Amniotic epithelial cell (primary cell): ENCODE results near the gene MYMX.

ENCODE experiments used
- DNase-seq: peaks from one replicate; pipeline ENCODE4 v3.0.0-alpha.2; 2010; ENCODE audit warnings: low read depth

MYMX gene

GRCh38 chr6:44250718-44251123 is 34.0 kb downstream of the MYMX start:
- DNase-seq = no peak

GRCh38 chr6:44251576-44252524 is 35.1 kb downstream of the MYMX start:
- no peak for DNase-seq

DNA sequence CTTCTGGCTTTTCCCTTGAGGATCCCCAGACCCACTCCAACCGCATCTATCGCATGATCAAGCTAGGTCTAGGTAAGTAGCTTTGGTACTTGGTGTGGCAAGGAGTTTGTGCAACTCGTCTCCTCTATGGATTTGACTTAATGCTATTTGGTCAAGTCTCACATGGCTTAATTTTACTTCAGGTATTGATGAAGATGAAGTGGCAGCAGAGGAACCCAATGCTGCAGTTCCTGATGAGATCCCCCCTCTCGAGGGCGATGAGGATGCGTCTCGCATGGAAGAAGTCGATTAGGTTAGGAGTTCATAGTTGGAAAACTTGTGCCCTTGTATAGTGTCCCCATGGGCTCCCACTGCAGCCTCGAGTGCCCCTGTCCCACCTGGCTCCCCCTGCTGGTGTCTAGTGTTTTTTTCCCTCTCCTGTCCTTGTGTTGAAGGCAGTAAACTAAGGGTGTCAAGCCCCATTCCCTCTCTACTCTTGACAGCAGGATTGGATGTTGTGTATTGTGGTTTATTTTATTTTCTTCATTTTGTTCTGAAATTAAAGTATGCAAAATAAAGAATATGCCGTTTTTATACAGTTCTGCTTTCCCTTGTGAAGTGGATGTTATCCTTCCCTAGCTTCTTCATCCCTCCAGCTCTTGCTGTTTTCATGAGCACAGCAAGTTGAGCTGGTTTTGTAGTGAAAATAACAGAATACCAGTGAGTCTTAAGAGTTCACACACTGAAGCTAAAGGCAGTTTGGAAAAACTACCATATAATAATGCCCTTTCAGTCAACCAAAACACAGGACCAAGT is 36.8 kb downstream of the MYMX start:
- DNase-seq = no peak

DNA sequence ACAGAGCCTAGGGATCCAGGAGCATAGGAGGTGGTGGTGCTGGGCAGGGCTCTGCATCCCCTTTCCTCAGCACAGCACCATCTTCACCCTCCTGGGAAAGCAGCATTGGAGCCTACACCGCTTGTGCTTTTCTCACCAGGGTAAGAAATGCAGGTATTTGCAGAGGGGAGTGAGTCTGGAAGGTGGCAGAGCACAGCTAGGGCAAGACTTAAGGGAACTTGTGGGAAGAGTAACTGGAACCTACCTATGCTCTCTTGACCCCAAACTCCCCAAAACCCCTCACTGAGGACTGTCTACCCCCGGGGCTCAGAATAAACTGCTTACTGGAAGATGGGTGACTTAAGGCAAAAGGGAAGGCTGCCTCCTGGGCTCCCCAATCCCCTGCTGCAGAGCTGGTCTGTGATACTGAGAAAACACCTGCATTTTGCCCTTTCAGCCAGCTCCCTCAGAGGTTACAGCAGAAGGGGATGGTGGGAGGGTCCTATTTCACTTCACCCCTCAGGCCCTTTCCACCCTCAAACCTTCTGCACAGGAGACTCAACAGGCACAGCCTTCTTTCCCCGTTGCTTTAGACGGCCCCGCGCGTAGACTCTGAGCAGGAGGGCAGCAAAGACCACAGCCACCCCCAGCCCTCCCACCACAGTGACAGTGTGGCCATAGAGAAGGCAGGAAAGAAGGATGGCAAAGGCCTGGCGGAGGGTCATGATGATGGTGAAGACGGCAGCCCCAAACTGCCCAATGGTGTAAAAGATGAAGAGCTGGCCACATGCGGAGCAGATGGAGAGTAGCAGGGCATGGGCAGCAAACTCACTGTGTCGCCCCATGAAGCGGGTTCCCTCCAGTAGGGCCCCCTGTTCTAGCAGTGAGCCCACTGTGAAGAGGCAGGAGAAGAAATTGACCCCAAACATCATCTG is 37.7 kb downstream of the MYMX start:
- no peak for DNase-seq

- DNase-seq = no peak
Measured at GRCh38 chr6:44255105-44255808, 38.5 kb downstream of the MYMX start.

DNA sequence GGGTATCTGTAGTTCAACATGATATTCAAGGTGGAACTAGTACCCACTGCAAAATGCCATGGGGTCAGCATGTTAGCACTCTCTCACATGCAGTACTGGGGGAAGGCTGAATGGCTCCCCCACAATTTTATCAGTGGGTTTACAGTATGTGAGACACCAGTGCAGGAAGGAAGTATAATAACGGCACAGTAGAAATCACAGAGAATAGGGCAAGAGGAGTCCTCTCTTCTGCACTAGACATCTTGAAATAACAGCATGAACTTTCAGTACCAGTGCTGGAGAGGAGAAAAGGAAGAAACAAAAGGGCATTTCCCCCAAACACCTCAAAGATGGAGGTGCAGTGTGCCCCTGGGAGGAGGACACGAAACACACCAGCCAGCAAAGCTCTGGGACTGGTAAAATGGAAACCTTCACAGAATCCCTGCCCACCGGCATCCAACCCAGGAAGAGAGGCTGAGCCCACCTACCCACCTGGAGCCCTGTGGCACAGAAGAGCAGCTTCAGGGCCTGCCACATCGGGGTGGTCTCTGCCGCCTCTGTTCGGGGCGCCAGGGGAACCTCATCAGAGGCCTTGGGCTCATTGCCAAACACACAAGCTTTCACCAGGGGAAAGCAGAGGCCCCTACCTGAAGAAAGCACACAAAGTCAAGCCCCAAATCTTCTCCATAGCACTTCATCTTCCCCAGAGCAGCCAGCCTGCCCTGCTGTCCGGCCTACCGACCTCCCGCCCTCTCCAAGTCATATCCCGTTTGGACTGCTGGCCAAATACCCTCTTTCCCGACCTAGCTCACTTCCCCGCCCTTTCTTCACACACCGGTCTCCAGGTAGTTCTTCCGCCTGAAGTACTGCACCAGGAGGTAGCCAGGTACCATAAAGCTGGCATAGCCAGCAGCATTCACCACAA is 39.4 kb downstream of the MYMX start:
- DNase-seq = no peak

DNA sequence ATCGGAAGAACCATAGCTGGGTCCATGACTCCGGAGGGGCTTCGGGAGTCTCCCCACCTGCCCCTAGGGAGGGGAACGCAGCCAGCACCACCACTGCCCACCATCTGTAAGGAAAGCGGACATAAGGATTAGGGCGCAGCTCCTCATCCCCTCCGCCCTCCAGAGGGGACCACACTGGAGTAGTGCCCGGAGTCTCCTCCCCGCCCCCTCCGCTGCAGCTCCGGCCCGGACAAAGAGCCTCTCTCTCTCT is 40.0 kb downstream of the MYMX start:
- DNase-seq = no peak

- peak; percentile 58 for DNase-seq
Measured at GRCh38 chr6:44257025-44257752, 40.5 kb downstream of the MYMX start, which contains the start of gene SLC35B2. TSS of gene SLC35B2 (minus strand) at chr6:44257528. CDS start at chr6:44257410, 118 bp downstream.

DNA sequence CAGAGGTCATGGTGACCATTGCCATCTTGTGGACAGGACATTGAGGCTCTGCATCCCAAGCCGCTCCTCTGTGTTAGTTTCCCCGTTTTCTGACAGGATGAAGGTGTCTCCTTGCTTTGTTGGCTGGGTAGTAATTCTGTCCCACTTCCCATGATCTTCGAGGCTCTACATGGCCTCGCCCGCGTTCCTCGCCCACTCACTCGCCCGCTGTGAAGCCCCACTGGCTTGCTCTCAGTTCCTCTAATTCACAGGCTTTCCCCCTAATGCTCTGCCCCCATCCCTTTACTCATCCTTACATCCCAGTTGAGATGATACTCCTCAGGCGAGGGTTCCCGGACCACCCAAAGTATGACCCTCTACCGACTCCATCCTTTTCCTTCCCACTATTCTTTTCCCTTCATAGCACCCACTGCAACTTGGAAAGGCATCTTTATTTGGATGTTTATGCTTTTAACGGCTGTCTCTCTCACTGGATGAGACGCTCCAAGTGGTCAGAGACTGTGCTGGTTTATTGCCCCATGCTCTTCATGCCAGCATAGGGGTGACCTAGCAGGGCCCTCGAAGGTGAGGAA is 41.1 kb downstream of the MYMX start:
- DNase-seq = no peak

DNA sequence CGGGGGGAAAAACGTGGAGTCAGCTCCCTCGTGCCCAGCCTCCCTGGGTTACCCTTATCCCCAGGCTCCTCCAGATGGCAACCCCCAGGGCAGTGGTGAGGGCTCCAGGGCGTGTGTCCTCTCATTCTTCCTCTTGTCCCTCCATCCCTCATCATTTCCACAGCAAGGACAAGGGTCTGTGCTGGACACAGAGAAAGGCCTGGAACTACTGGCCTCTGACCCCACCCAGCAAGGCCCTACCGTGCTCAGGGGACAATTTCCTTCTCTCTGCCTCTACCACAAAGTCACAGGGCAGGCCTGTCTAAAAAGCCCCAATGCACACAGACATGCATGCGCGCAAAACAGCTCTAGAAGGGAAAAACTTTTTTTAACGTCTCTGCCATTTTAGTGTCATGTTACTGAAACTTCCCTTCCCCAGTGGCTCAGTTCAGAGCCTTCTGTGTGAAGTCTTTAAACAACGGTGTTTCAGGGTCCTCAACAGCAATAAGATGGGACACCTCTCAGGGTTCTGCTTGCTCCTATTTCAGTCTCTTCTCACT is 41.7 kb downstream of the MYMX start:
- no peak for DNase-seq

GRCh38 chr6:44258921-44259320 is 42.2 kb downstream of the MYMX start:
- DNase-seq = no peak

DNA sequence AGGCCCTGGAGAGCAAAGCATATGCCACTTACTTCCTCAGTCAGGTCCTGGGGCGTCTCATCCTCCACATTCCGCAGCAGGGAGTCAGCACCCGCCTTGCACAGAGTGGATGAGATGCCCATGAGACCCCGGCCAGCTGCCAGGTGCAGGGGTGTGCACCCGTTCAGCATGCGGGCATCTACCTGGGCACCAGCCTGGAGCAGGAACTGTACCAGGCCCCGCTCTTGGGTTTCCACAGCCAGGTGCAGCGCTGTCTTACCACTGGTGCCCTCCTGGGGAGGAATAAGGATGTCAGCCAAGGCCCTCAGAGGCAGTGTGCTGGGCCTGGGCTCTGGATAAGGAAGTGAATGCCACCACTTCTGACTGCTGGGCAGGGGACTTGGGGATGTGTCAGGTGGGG is 43.3 kb downstream of the MYMX start:
- no peak for DNase-seq

GRCh38 chr6:44260451-44261297 is 43.9 kb downstream of the MYMX start:
- no peak for DNase-seq

- DNase-seq = no peak
Measured at GRCh38 chr6:44261581-44261980, 44.9 kb downstream of the MYMX start.

- no peak for DNase-seq
Measured at GRCh38 chr6:44262467-44263353, 46.0 kb downstream of the MYMX start.

DNA sequence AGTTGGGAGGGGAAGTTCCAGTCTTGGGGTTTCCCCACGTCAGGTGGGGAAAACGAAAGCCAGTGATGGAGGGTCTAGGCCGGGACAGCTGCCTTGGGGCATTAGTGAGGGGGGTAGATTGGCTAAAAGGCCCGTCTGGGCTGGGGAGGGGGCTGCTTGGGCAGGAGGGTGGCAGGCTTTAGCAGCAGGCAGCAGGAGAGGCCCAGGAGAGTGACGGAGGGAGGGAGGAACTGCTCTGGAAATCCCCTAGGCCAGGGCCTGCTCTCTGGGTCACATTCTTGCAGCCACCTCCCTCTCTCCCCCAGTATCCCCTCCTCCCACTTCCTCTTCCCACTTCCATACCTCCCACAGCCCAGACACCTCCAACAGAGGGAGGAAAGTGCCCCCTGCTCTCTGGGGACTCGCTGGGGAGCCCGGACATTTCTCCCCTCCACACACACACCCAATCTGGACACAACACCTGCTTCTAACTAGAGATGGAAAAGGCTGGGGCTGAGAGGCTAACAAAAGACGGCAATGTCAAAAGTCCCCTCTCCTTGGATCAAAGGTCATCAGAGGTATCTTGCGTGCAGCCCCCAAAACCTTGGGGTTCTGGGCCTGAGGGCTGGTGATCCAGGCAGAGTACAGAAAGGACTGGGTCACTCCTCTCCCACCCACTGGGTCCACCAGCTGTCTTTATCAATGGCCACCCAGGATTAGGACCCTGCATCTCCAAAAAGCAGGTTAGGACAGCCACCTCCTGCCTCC is 46.8 kb downstream of the MYMX start:
- DNase-seq = no peak
